NB4 (cell line): Measurements from ENCODE around the gene TENM4.

Source experiments
- MYC ChIP-seq: IDR thresholded peaks from 2 replicates; pipeline ENCODE4 v1.6.1; 2011; ENCODE audit warnings: low read depth, low read length
- POLR2A ChIP-seq: IDR thresholded peaks from 2 replicates; pipeline ENCODE4 v1.6.1; 2011; ENCODE audit warnings: mild to moderate bottlenecking; ENCODE audit not compliant: insufficient read length; ENCODE audit errors: extremely low read depth
- TF ChIP-seq, protein P1 (sequence below): IDR thresholded peaks from one replicate; pipeline ENCODE4 v1.5.1; 2012; ENCODE audit warnings: low read depth, low read length

DNA sequence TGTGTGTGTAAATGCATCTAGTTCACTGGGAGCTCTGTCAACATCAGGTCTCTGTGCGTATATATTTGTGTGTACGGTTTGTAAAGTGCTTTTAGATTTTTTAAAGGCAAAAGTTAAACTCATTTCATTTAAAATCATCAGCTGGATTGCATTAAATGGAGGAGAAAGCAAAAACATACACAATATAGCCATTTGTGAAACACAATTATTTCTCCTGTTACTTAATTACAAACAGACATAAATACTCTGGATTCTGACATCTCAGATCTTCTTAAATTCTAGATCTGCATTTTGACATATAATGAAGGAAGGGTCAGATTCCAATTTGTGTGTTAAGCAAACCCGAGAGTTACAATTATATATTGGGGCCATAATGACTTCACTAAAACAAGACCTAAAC, 590.8 kb downstream of the TENM4 start:
- no peak for TF ChIP-seq POLR2A
- TF ChIP-seq, protein P1, sequence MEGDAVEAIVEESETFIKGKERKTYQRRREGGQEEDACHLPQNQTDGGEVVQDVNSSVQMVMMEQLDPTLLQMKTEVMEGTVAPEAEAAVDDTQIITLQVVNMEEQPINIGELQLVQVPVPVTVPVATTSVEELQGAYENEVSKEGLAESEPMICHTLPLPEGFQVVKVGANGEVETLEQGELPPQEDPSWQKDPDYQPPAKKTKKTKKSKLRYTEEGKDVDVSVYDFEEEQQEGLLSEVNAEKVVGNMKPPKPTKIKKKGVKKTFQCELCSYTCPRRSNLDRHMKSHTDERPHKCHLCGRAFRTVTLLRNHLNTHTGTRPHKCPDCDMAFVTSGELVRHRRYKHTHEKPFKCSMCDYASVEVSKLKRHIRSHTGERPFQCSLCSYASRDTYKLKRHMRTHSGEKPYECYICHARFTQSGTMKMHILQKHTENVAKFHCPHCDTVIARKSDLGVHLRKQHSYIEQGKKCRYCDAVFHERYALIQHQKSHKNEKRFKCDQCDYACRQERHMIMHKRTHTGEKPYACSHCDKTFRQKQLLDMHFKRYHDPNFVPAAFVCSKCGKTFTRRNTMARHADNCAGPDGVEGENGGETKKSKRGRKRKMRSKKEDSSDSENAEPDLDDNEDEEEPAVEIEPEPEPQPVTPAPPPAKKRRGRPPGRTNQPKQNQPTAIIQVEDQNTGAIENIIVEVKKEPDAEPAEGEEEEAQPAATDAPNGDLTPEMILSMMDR = no peak
- no peak for TF ChIP-seq MYC
